Frontal cortex (tissue), 4 donors: ENCODE measurements around the gene RAPGEF4. TPM values are rescaled to one million over a fixed set of nuclear protein-coding genes. Genes with fewer than 3 reads are reported as not detected.

ENCODE experiments used
- DNase-seq, 2 donors: peaks; one replicate each; pipeline ENCODE4 v3.0.0; 2012; ENCODE audit warnings: low spot score in 2 of 2
- FAIRE-seq: peaks from 2 replicates; lab custom pipeline; 2012; peaks lifted over from hg19 to GRCh38; lab: Jason Lieb, UNC
- total RNA-seq: library from RNA; depleted of rRNA; stranded (reverse); fragments of >200 nt; gene quantifications from one replicate; pipeline ENCODE4 v1.2.3, GENCODE V29; 2014
- donor health status: control.
- donor health status: control.
- donor health status: control.

RAPGEF4 gene
- 23.6 TPM for total RNA-seq

- DNase-seq: peak; percentile 44 to 61
- FAIRE-seq: no peak
Measured at GRCh38 chr2:172735582-172736423, at the start of gene RAPGEF4. TSS of gene RAPGEF4 (plus strand) at chr2:172735845. CDS start at chr2:172735984, 139 bp downstream.

GRCh38 chr2:172693037-172693436, 42.6 kb upstream of the RAPGEF4 start:
- DNase-seq (no peak), FAIRE-seq (no peak)

- no peak for DNase-seq
- FAIRE-seq: no peak
Measured at GRCh38 chr2:172693529-172694455, 41.9 kb upstream of the RAPGEF4 start.

- no peak for FAIRE-seq
- no peak for DNase-seq
Measured at GRCh38 chr2:172697296-172697695, 38.3 kb upstream of the RAPGEF4 start.

GRCh38 chr2:172698041-172698863, 37.4 kb upstream of the RAPGEF4 start:
- peak in 1 of 2 donors; percentile 20 for DNase-seq
- no peak for FAIRE-seq

- no peak for FAIRE-seq
Measured at GRCh38 chr2:172701250-172701649, 34.4 kb upstream of the RAPGEF4 start.

GRCh38 chr2:172702451-172702850, 33.2 kb upstream of the RAPGEF4 start:
- DNase-seq: no peak
- no peak for FAIRE-seq

More at GRCh38 chr2:172701250-172701649, 34.4 kb upstream of the RAPGEF4 start:
- no peak for DNase-seq

- DNase-seq (no peak), FAIRE-seq (no peak)
Measured at GRCh38 chr2:172704072-172704936, 31.3 kb upstream of the RAPGEF4 start.

- DNase-seq (no peak), FAIRE-seq (no peak)
Measured at GRCh38 chr2:172705352-172705751, 30.3 kb upstream of the RAPGEF4 start.

GRCh38 chr2:172708247-172708646, 27.4 kb upstream of the RAPGEF4 start:
- DNase-seq (no peak), FAIRE-seq (no peak)

- FAIRE-seq (no peak), DNase-seq (no peak)
Measured at GRCh38 chr2:172709566-172710291, 25.9 kb upstream of the RAPGEF4 start.

- FAIRE-seq: no peak
- peak in 1 of 2 donors; percentile 47 for DNase-seq
Measured at GRCh38 chr2:172710584-172711047, 25.0 kb upstream of the RAPGEF4 start.

- FAIRE-seq (no peak), DNase-seq (no peak)
Measured at GRCh38 chr2:172711110-172711509, 24.5 kb upstream of the RAPGEF4 start.

- no peak for DNase-seq
- FAIRE-seq: no peak
Measured at GRCh38 chr2:172712251-172712650, 23.4 kb upstream of the RAPGEF4 start.

GRCh38 chr2:172713365-172713875, 22.2 kb upstream of the RAPGEF4 start:
- no peak for FAIRE-seq
- DNase-seq: no peak

GRCh38 chr2:172722481-172722880, 13.2 kb upstream of the RAPGEF4 start:
- no peak for DNase-seq
- FAIRE-seq: no peak

- DNase-seq (no peak), FAIRE-seq (no peak)
Measured at GRCh38 chr2:172723286-172723685, 12.4 kb upstream of the RAPGEF4 start.

GRCh38 chr2:172724724-172725123, 10.9 kb upstream of the RAPGEF4 start:
- DNase-seq: no peak
- no peak for FAIRE-seq
